Gastroesophageal sphincter (tissue), 3 donors: ENCODE measurements around the gene SMDT1.
"Not testable (repeated sequence)": the region's sequence is repeated elsewhere in the genome, so short reads cannot be mapped to it uniquely, and the experiment has no call there.

Experiments used
- POLR2A ChIP-seq, 2 donors: fragments of 450-650 bp; IDR thresholded peaks; one replicate each; pipeline ENCODE4 v1.6.1; 2017; ENCODE audit warnings: antibody characterized with exemption in 2 of 2, mild to moderate bottlenecking in 2 of 2, moderate library complexity in 1 of 2
- POLR2AphosphoS5 ChIP-seq: sonication (generic); formaldehyde crosslinking; IDR thresholded peaks from one replicate; pipeline ENCODE4 v1.6.1; 2017; ENCODE audit warnings: antibody characterized with exemption
- TF ChIP-seq, protein P1 (sequence below), 4 experiments: fragments of 200-600 bp in 2 of 4; fragments of 450-650 bp in 2 of 4; sonication (generic) in 1 of 4; IDR thresholded peaks; one replicate each; pipeline ENCODE4 v1.5.1; 2017 to 2019; ENCODE audit warnings: antibody characterized with exemption in 4 of 4, mild to moderate bottlenecking in 2 of 4, moderate library complexity in 2 of 4

- TF ChIP-seq, protein P1, sequence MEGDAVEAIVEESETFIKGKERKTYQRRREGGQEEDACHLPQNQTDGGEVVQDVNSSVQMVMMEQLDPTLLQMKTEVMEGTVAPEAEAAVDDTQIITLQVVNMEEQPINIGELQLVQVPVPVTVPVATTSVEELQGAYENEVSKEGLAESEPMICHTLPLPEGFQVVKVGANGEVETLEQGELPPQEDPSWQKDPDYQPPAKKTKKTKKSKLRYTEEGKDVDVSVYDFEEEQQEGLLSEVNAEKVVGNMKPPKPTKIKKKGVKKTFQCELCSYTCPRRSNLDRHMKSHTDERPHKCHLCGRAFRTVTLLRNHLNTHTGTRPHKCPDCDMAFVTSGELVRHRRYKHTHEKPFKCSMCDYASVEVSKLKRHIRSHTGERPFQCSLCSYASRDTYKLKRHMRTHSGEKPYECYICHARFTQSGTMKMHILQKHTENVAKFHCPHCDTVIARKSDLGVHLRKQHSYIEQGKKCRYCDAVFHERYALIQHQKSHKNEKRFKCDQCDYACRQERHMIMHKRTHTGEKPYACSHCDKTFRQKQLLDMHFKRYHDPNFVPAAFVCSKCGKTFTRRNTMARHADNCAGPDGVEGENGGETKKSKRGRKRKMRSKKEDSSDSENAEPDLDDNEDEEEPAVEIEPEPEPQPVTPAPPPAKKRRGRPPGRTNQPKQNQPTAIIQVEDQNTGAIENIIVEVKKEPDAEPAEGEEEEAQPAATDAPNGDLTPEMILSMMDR (IDR thresholded peaks at IDR 0.05): not testable (repeated sequence)
- not testable (repeated sequence) for TF ChIP-seq POLR2A (IDR thresholded peaks at IDR 0.05); POLR2AphosphoS5
Measured at GRCh38 chr22:42104332-42104860, 24.9 kb downstream of the SMDT1 start.
